Kidney capillary endothelial cell (primary cell): ENCODE results near the gene MICAL3.
A peak's percentile ranks its signal among the peaks of the same experiment; 100 is the strongest.

Experiments used
- DNase-seq: peaks from one replicate; pipeline ENCODE4 v3.0.0-alpha.2; 2018; ENCODE audit warnings: low spot score

MICAL3 gene

DNA sequence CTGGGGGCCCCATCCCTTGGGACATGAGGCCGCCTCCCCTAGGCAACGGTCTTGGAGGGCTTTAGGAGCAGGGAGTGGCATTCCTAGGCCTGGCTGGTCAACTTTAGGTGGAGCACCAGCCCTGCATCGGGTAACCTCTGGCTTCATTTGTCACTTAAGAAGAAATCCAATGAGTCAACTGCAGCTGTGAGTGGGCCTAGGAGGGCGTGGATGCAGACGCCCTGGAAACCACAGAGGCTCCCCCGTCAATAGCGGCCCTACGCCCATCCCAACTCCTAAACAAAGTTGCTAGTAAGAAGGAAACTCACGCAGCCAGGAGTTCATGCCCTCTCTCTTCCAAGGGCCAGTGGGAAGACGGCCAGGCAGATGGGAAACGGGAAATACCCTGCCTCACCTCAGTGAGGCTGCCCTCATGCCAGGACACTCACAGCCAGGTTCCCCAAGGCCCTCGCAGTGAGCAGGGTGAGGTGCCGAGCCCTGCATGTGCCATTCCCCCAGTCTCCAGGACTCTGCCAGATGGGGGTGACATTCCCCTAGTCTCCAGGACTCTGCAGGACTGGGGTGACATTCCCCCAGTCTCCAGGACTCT is 270.9 kb downstream of the MICAL3 start:
- DNase-seq: no peak

DNA sequence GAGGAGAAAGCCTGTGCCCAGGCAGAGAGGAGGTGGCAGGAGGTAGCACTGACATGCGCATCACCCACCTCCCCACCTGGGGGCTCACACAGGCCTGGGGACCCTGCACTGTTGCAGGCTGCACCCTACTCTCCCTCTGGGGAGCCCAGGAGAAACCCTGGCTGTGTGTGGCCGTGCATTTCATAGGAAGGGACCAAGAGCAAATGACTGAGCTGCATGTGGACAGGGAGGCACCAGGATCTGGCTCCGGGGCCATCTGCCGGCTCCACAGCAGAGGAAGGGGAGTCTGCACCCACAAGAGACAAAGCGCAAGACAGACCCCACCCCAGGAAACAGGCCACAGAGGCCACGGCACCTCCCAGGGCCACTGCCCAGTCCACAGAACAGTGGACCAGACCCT is 272.8 kb downstream of the MICAL3 start:
- DNase-seq: no peak

GRCh38 chr22:17749605-17750395 is 274.6 kb downstream of the MICAL3 start:
- DNase-seq: no peak

DNA sequence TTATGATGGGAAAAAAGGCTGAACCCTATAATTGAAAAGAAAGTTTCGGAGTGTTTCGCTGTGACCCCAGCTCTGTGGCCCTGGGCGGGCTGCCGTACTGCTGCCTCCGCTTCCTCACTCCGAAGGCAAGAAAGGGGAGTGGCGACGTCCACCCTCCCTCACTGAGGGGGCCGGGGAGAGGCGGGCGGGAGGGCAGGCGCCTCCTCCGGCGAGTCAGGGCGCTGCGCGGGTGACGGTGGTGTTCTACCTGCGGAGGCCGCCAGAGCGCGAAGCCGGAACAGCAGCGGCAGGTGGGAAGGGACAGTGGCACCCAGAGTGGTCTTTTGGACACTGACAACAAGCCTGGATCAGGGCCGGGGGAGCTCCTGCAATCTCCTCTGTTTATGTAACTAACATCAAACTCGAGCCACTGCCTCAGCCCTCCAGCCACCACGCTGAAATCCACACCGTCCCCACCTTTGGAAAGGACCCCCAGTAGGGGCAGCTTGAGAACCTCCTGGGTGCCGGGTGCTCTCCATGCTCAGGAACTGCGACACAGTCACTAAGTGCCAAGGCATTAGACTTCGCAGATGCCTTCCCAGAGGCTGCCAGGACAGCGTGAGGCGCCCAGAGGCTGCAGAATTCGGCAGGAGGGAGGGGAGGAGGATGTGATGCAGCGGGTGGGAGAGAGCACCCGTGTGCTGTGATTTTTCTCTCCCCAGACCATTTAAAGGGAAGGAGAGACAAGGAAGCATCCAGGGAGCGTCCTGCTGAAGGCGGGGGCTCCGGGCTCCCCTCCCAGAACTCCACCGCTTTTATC is 275.6 kb downstream of the MICAL3 start:
- DNase-seq: no peak

DNA sequence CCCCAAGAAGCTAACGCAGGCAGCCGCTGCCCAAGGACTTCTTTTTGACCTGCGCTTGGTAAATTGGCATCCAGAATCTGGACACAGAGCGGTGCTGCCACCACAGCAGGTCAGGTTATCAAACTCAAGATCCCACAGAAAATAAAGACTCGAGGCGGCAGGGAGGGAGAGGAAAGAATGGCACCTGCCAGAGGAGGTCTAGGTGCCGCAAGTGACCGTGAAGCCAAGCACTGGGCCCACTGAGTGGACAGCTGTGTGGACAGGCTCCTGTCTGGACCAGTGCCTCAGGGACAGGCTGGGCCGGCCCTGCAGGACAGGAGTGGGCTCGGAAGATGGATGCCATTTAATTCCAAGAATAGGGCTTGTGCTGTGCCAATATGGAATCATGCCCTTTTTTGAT is 277.4 kb downstream of the MICAL3 start:
- DNase-seq: no peak

- no peak for DNase-seq
Observed at GRCh38 chr22:17744430-17744829, 279.9 kb downstream of the MICAL3 start.

- DNase-seq: no peak
Observed at GRCh38 chr22:17743661-17744411, 280.5 kb downstream of the MICAL3 start.

DNA sequence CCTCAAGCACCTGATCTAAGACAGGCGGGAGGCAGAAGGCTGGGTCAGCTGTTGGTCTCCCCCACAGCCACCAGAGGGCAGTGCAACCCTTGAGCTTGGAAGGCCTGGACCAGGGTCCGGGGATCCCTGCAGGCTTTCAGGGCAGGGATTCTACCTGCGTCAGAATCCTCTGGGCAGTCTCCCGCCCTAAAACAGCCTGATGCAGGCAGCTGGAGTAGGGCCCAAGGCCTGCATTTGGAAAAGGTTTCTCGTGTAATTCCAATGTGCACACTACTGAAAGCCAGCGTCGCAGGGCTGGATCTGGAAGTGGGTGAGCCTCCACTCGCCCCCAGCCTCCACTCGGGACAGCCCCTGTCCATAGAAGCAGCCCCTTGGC is 281.8 kb downstream of the MICAL3 start:
- DNase-seq: peak; percentile 39

DNA sequence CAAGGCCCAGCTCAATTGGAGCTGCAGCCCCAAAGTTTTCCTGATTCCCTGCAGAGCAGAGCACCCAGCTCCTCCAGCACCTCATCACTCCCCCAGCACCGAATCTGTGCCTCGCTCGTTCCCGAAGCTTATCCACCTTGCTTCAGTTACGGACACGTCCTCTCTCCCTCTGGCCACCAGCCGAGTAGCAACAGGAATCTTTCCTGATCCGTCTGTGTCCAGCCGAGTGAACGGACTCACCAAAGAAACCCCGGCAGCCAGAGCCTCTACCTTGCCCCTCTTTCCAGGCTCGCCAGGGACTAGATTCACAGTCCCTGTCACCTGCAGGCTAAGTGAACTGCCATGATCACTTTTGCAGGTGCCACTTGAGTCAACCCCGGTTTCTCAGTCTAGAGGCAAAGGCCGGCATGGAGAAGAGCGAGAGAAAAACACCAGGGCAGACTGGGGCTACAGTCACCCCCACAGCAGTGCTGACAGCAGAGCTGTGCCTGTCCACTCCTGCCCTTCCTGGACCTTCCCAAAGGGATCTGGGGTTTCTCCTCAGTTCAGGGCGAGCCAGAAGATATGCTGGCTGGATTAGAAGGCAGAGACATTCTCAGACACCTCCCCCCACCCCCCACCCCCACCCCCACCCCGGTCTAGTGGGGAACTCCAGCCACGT is 282.4 kb downstream of the MICAL3 start:
- DNase-seq: no peak

GRCh38 chr22:17739196-17739975 is 285.0 kb downstream of the MICAL3 start:
- no peak for DNase-seq

DNA sequence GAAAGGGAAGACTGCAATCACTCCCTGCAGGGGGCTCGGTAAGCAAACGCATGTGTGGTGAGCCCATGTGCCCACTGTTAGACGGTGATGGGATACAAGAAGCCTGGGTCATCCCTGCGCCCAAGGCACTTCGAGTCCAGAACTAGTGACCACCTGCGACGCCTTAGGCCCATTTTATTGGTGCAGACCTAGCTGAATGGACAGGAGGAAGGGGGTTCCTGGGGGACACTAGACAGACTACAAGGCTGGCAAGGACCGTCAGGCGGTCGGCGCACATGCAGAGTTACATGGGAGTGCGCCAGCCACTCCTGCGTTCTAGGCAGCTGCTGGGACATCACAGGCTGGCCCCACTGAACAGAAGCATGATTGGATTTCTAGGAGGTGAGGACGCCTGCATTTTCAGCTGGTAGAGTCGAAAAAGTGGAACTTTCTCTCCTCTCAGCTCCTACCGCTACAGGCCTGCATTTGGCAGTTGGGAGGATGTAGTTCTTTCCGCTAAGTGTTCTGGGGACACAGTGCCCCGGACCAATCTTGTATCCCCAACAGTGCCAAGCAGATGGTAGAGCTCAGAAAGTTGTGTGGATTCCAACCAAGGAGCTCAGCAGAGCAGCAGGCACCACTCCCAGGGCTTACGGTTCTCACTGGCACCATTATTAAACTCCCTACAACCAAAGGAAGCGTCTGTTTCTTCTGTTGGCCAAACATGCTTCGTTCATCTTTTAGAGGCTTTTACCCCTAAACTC is 285.8 kb downstream of the MICAL3 start:
- no peak for DNase-seq
